Heart left ventricle (tissue), 13 donors: ENCODE data around the gene KRTAP1-4.

ENCODE experiments used
- POLR2A ChIP-seq, 2 donors: fragments of 450-650 bp; IDR thresholded peaks; one replicate each; pipeline ENCODE4 v1.6.1; 2017; ENCODE audit warnings: antibody characterized with exemption in 2 of 2, mild to moderate bottlenecking in 2 of 2, moderate library complexity in 2 of 2
- TF ChIP-seq, protein P1 (sequence below), 12 donors: fragments of 200-600 bp; sonication (generic) in 4 of 12; IDR thresholded peaks; one replicate each; pipeline versions ENCODE4 v1.5.0 to v1.8.0; 2018 to 2022; ENCODE audit warnings: antibody characterized with exemption in 12 of 12, mild to moderate bottlenecking in 5 of 12
- donor health status: ischemic (EF 13 %, LVEDD 7.1; RV severe dilation, severe dysfunction).
- donor health status: DM: no; HTN: yes; CAD: no.
- donor health status: DM: no; HTN: no; CAD: no.
- donor health status: ischemic (EF 25% LVEDD 6.9; RV normal size, moderate dysfunction).
- donor health status: ischemic (EF 25% LVEDD 5.7; RV mildly dilated, moderate dysfunction).
- donor health status: ischemic (EF 35%, LVEDD 5.7; RV mildly dilated, moderate dysfunction).
- donor health status: nonischemic (EF 11% LVEDD 7.7; RV severe dilation, severe dysfunction).
- donor health status: DM: yes; HTN: yes; CAD: no.
- donor health status: PGD.
- donor health status: ischemic (EF 29% LVEDD 5.4; RV normal size, mild dysfunction).
- donor health status: nonischemic (EF 23%, LVEDD 6.1; RV moderate dilation, normal function).

DNA sequence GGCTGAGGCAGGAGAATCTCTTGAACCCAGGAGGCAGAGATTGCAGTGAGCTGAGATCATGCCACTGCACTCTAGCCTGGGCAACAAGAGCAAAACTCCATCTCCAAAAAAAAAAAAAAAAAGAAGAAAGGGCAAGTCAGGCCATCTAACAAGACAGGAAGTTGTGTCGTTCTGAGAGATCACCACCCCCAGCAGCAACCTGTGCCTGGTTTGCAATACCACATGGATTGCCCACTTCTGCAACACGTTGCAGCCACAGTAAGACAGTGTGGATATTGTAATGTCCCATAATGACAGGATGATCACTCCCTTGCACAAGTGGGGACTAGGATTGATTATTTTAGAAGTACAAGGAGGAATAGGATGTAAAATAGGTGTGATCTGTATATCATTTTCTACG is 39.0 kb upstream of the KRTAP1-4 start:
- TF ChIP-seq POLR2A (IDR thresholded peaks at IDR 0.05): no peak
- TF ChIP-seq, protein P1, sequence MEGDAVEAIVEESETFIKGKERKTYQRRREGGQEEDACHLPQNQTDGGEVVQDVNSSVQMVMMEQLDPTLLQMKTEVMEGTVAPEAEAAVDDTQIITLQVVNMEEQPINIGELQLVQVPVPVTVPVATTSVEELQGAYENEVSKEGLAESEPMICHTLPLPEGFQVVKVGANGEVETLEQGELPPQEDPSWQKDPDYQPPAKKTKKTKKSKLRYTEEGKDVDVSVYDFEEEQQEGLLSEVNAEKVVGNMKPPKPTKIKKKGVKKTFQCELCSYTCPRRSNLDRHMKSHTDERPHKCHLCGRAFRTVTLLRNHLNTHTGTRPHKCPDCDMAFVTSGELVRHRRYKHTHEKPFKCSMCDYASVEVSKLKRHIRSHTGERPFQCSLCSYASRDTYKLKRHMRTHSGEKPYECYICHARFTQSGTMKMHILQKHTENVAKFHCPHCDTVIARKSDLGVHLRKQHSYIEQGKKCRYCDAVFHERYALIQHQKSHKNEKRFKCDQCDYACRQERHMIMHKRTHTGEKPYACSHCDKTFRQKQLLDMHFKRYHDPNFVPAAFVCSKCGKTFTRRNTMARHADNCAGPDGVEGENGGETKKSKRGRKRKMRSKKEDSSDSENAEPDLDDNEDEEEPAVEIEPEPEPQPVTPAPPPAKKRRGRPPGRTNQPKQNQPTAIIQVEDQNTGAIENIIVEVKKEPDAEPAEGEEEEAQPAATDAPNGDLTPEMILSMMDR (IDR thresholded peaks at IDR 0.05): no peak
